NOMO-1 treated with dmso at 0.1 percent for 144 hours (cell line): ENCODE measurements around the gene DNALI1.
"Not testable (repeated sequence)": the region's sequence is repeated elsewhere in the genome, so short reads cannot be mapped to it uniquely, and the experiment has no call there.

Experiments used
- DNase-seq: peaks from one replicate; lab custom pipeline; 2025; ENCODE audit not compliant: unreplicated experiment; lab: John Stamatoyannopoulos, UW

The DNALI1 gene

GRCh38 chr1:37553927-37554808 lies 2.6 kb upstream of the DNALI1 start, which contains the start of gene SNIP1:
Gene SNIP1, minus strand, starts transcription at chr1:37554293. Its CDS starts 64 bp downstream, at chr1:37554229.
- DNase-seq, result peak; percentile 88

GRCh38 chr1:37557402-37557801 lies 662 bp downstream of the DNALI1 start:
- no peak for DNase-seq

- no peak for DNase-seq
Observed at GRCh38 chr1:37558411-37558810, 1.7 kb downstream of the DNALI1 start.

- no peak for DNase-seq
Observed at GRCh38 chr1:37559080-37559479, 2.3 kb downstream of the DNALI1 start.

GRCh38 chr1:37559957-37560379 lies 3.2 kb downstream of the DNALI1 start:
- not testable (repeated sequence) for DNase-seq

GRCh38 chr1:37560401-37561132 lies 3.8 kb downstream of the DNALI1 start:
- DNase-seq, result no peak

- no peak for DNase-seq
Observed at GRCh38 chr1:37561133-37562132, 4.7 kb downstream of the DNALI1 start.

GRCh38 chr1:37562984-37563383 lies 6.2 kb downstream of the DNALI1 start:
- DNase-seq, result no peak

GRCh38 chr1:37564892-37565291 lies 8.2 kb downstream of the DNALI1 start:
- DNase-seq, result no peak

GRCh38 chr1:37567023-37567422 lies 10.3 kb downstream of the DNALI1 start:
- no peak for DNase-seq

GRCh38 chr1:37570528-37571334 lies 14.0 kb downstream of the DNALI1 start:
- DNase-seq, result no peak

- DNase-seq, result no peak
Observed at GRCh38 chr1:37574834-37575480, 18.2 kb downstream of the DNALI1 start.

- no peak for DNase-seq
Observed at GRCh38 chr1:37575692-37576091, 19.0 kb downstream of the DNALI1 start.

GRCh38 chr1:37584544-37584943 lies 27.8 kb downstream of the DNALI1 start:
- DNase-seq, result not testable (repeated sequence)

GRCh38 chr1:37588939-37589338 lies 32.2 kb downstream of the DNALI1 start:
- DNase-seq, result no peak

GRCh38 chr1:37593726-37594125 lies 37.0 kb downstream of the DNALI1 start:
- no peak for DNase-seq

- DNase-seq, result peak; percentile 92
Observed at GRCh38 chr1:37595440-37596181, 38.9 kb downstream of the DNALI1 start, which contains the start of gene GNL2. Gene GNL2, minus strand, starts transcription at chr1:37595937. Its CDS starts 115 bp downstream, at chr1:37595822.

GRCh38 chr1:37596182-37596667 lies 39.5 kb downstream of the DNALI1 start:
- no peak for DNase-seq
